ENCODE data around the gene RFTN1.

The RFTN1 gene

DNA sequence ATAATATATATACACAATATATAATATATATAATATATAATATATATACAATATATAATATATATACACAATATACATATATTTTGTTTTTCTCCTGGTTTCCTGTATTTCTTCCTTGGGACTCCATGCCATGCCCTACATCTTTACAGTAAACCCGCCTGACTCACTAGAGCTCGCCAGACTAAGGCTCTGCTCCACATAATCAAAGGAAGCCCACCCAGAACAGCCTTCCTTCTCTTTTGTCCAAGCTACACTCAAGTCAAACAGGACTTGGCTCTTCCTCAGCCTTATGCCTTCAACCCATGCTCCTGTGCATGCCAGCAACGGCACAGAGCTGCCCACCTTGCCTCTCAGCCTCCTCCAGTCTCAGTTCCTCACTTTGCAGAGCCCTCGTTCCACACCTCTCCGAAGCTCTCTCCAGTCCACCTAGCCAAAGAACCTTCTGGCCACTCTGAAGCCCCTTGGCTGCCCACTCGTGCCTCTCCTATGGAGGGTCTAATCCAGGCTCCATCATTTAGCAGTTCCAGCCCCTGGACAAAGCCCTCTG lies 109.1 kb downstream of the RFTN1 start:
- no peak for DNase-seq (ENCODE audit: low spot score)

DNA sequence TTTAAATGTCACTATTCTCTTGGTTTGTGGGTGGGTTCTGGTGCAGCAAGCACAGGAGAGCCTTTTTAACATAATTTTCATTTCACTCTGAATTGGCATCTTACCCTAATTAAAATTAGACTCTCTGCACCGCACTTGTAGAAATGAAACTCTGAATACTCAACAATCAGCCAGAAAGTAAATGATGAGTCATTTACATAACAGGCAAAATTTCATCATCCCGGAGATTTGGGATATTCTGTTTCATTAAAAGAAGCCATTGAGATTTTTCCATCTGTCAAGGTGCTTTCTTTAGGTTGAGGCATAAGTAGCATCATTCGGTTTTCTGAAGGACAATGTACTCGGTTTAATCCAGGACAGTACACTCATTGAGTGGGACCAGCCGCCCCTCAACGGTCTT lies 111.0 kb downstream of the RFTN1 start:
- no peak for DNase-seq (ENCODE audit: low spot score)

DNA sequence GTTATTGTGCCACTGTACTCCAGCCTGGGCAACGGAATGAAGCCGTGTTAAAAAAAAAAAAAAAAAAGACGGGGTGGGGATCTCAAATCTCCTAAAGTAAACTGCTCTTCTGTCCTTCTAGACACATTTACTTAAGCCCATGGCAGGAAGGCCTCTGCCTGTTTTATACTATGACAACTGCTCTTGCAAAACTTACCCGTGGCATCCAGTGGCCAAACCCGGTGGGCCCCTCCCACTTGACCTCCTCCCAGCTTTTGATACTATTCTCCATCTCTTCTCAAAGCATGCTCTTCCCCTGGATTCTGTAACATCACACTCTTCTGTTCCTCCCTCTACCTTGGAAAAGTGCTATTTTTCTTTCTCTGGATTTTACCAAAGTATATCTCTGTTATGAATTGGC lies 112.2 kb downstream of the RFTN1 start:
- DNase-seq (ENCODE audit: low spot score): no peak

DNA sequence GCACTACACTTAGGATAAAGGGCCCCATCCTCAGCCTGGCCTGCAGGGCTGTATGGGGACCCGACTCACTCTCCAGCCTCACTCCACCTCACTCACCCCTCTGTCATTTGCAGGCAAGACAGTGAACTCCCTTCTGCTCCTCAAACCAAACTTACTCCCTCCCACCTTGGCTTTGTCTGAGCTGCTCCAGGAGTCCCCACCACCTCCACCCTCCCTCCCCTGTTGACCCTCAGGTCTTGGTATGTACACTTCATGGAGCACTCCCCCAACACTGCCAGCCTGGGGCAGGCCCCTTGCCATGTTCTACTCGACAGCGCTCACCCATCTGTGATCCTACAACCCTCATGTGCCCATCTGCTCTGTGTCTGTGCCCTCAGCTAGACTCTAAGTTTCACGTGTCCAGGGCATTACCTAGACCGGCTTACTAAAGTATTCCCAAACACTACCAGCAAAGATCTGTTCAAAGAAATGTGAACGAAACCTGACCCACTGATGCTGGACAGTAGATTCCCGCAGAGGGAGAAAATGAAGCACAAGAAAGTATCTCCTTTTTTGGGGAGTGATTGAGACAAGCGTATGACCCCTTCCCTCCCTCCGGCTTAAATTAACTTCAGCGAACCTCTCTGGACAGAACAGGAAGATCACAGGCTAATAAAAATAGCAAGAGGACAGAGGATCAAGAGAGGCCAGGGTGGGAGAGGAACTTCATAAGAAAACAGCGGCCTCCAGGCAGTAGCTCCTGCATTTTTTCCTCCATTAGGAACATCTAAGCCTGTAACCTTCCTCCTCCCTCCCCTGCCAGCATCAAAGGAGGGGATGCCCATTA lies 113.2 kb downstream of the RFTN1 start:
- no peak for DNase-seq (ENCODE audit: low spot score)

DNA sequence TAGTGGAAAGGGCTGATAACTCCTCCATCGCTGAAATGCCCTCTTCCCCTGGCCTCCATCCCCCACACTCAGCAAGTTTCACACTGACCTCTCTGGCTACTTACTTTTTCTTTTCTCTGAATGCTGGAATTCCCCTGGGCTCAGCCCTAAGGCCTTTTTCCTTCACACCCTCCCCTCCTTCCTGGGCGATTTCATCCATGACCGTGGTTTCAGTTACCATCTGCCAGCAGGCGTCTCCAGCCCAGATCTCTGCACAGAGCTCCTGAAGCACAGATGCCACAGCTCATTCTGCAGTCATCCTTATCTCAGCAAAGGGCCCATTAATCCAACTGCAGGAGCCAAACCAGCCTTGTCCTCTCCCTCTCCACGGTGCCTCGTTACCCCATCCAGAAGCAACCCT lies 114.0 kb downstream of the RFTN1 start:
- peak; percentile 52 for DNase-seq (ENCODE audit: low spot score)

DNA sequence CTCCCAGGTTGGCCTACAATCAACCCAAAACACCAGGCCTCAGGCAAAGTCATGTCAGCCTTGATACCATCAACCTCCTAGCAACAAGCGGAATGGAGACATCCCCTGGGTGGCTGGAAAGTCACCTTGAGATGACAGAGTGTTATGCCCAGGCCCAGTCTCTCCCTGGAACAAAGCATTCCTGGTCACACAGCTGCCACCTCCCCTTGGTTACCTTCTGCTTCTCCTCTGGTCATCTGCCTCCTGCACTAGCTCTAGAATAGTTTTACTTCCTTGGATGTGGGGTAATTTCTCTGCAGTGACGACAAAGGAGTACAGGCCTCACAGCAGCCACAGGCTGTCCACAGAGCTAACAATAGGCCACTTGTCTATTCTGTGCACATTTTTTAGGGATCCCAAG lies 114.9 kb downstream of the RFTN1 start:
- DNase-seq (ENCODE audit: low spot score): no peak

DNA sequence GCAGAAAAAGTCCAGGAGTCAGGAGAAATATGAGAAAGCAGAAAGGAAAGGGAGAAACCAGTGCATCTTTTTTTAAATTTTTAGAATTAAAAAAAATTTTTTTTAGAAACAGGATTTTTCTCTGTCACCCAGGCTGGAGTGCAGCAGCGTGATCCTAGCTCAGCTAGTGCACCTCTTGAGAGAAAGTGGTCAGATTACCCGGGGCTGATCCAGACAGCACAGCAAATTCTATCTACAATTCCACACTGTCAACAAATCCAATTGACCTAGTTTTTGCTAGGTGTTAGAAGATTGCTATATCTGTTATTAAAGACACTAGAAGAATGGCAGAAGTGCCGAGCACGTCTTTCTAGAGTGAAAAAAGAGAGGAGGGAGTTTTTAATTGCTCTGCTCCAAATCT lies 117.3 kb downstream of the RFTN1 start:
- DNase-seq (ENCODE audit: low spot score): no peak

DNA sequence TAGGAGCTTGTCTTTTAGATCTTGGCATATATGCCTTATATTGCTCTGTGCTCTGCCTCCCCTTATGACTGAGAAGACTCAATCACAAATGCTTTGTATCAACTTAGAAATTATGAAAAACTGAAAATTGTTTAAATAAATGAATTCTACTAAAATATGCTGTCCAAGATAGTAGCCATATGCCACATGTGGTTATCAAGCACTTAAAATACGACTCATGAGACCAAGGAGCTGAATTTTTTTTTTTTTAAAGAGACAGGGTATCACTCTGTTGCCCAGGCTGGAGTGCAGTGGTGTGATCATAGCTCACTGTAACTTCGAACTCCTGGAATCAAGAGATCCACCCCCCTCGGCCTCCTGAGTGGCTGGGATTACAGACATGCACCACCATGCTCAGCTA lies 118.3 kb downstream of the RFTN1 start:
- no peak for DNase-seq (ENCODE audit: low spot score)

DNA sequence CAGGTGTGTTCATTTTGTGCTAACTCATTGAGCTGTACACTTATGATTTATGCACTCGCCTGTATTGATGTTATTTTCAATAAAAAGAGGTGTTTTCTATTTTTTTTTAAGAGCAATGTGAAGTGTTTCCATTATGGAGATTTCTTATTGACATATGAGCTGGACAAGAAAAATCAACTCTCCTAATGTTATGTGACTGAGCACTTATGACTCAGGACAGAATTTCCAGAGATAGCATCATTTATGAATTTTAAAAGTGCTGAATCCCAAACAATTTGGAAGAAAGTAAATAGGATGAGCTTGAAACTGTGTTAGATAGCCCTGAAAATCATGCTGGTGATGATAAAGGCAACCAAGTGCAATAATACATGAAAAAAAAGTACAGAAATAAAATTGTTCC lies 118.9 kb downstream of the RFTN1 start:
- DNase-seq (ENCODE audit: low spot score): no peak

DNA sequence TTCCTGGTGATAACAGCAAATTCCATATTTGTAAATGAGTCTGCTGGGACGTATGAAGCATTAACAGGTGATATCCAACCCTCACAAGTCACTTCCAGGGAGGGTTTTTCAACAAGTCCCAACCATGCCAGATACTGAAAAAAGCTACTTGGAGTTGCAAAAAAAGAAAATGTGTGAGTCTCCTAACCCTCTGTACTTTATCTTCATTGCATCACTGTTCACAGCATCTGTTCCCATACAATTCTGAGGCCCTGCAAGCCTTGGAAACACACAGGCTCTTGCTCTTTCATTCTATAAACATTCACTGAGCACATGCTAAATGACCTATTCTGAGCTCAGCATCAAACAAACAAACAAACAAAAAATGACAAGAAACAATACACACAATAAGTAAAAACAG lies 120.8 kb downstream of the RFTN1 start:
- DNase-seq (ENCODE audit: low spot score): no peak

DNA sequence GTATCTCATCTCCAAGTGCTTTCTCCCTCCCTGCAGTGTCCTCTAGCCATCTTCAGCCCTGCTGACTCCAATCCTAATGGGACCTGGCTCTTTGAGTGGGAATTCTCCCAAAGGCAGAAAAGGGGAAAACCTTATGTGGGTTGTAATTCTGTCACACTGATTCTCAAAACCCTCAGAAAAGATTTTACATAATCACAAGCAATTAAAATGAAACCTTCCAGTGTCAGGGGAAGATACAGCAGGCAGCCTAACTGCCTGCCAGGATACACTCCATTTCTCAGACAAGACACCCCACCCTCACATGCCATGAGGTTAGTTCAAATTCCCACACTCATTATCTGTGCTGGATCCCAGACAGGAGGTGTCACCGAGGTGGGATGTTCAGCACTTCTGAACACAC lies 121.4 kb downstream of the RFTN1 start:
- no peak for DNase-seq (ENCODE audit: low spot score)

DNA sequence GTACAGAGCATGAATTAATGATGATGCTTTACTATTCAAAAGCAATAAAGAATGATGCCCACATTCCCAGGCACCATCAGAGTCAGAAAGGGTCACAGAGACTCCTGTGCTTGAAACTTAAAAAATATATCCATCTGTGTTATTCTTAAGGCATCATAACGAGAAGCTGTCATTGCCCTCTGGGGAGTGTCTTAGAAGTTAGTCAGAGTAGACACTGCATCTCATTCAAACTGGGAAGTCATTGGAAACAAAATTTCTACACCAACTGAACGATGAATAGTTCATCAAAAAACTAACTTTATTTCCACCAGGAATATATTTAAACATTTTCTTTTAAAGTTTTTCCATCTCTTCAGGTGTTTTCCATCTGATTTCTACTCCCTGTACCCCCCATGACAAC lies 122.9 kb downstream of the RFTN1 start:
- DNase-seq (ENCODE audit: low spot score): no peak

DNA sequence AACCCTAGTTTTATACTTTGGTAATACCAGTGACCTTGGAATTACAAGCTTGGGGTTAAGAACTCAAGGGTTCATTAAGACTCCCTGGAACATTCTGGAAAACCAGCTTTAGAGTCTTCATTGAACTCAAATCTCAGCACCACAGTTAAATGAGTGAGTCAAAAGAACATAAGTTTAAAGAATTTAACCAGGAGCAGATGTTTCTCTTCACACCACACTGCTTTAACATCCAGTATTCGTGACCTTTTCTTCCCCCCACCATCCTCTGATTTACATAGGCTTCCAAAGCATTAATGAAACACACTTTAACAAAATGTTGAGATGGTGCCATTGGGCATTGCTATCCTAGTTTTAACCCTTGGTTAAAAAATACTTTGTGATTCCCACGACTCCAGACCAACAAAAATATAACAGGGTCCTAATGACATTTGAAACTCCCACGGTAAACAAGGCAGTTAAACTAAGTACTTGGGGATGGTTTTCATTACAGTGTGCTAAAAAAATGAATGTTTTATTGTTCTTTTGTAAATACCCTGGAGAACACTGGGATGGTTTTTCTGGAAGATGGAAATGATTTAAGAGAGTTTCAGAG lies 124.6 kb downstream of the RFTN1 start:
- DNase-seq (ENCODE audit: low spot score): no peak

DNA sequence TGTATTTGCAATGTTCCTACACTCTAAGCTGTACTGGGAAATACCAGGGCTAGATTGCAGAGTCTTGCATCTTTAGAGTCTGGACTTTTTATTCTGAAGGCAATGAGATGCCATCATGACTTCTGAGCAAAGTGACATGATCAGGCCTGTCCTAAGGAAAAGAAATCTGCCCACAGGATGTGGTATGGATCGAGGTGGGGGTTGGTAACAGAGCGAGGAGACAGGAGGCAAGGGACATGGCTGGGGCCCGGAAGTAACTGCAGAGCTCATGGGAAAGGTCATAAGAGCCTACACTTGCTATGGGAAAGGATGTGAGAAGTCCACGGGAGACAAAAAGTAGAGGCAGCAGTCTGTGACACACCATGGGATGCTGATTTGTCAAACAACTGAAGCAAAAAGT lies 126.9 kb downstream of the RFTN1 start:
- no peak for DNase-seq (ENCODE audit: low spot score)

DNA sequence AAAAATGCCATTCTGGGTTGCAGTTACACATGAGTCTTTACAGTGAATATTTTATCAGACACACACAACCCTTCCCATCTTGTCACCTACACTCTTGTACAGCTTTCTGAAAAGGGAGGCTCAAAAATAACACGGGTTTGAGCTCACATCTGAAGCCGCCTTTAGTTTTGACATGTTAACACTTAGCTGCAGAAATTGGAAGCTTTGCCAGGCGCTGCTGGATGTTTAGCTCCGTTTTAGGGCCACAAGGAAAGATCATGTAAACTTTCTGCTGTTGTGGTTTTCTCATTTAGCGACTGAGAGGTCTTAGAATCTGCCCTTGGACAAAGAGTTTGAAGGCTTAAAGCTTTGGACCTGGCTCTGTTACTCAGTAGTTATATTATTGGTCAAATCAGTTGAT lies 128.3 kb downstream of the RFTN1 start:
- no peak for DNase-seq (ENCODE audit: low spot score)

DNA sequence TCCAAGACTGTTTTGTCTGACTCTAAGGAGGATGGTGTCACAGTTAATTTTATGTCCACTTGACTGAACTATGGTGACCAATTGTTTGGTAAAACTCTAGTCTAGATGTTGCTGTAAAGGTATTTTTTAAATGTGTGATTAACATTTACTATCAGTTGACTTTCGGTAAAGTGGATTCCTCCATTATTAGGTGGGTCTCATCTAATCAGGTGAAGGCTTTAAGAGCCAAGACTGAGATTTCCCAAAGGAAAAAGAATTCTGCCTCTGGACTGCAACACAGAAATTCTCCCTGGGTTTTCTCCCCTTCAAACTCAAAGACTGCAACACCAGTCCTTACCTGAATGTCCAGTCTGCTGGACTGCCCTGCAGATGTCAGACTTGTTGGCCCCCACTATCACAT lies 129.6 kb downstream of the RFTN1 start:
- no peak for DNase-seq (ENCODE audit: low spot score)

DNA sequence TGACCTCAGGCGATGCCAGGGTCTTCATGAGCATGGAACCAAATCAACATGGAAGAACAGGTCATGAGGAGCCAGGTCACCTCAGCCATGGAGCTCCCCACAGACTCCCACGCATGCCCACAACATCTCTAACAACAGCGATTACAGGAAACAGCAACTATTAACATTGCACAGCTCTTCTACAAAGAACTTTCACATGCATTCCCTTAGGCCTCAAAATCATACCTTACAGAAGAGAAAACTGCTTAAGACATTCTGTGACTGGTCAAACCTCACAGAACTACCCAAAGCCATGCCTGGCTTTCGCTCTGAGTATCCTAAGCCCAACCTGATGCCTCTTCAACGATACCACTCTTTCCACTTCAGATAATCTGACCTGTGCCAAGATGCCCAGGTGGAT lies 130.7 kb downstream of the RFTN1 start:
- DNase-seq (ENCODE audit: low spot score): no peak

DNA sequence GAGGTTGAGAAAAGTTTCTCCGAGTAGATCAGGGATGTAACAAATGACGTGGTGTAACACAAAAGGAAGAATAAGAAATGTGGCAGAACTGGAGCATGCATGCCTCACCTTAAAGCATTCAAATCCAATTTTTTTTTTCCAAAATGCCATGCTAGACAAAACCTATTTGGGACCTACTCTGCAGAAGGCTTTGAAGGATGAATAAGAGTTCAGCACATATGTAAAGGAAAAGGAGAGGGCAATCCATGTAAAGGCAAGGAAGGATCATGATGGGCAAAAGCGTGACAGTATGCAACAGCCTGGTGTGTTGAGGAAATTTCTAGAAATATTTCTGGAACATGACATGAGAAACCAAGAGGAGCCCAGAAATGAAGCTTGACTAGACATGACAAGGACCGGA lies 132.1 kb downstream of the RFTN1 start:
- DNase-seq (ENCODE audit: low spot score): no peak

DNA sequence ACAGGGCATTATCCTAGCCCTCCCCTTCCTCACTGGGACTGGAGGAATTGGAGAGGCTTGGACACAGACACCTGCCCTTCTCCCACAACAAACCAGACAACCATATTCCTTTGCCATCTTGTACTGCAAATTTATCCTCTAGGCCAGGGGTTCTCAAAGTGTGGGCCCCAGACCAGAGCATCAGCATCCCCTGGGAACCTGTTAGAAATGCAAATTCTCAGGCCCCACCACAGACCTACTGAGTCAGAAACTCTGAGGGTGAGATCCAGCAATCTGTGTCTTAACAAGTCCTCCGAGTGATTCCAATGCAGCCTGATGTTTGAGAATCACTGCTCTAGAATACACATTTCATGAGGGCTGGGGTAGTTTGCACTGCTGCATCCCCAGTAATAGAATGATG lies 133.1 kb downstream of the RFTN1 start:
- no peak for DNase-seq (ENCODE audit: low spot score)

DNA sequence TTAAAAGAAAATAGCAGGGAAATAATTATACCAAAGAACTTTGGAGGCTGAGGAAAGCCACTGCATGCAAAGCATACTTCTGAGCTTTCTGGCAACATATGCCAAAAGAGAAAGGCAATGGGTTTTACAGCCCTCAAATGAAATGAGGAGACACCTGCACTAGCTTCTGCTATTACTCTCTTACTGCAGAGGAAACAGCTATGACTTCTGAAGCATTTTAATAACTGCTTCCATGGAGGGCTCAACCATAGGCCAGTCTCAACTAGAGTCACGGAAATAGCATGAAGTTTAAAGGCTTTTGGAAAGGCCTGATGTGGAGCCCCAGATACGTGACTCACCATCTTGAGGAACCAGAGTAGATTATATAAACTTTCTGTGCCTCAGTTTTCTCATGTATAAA lies 133.7 kb downstream of the RFTN1 start:
- DNase-seq (ENCODE audit: low spot score): no peak

DNA sequence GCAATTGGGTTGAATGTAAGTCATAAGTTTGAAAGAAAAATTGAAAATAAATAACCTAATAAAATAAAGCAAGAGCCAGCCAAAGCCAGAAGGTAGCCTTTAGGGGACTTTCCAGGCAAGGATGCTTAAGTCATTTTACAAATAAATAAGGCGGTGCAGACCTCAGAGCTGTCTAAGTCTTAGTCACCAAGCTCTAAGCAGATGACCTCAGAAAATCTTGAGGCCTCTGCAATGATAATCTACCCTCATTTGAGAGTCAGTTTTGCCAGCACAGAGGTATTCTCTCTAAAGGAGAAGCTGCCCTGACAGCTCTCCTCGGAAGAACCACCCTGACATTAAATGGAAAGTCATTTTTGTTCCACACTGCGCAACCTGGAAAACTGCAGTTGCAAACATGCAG lies 134.6 kb downstream of the RFTN1 start:
- DNase-seq (ENCODE audit: low spot score): no peak

DNA sequence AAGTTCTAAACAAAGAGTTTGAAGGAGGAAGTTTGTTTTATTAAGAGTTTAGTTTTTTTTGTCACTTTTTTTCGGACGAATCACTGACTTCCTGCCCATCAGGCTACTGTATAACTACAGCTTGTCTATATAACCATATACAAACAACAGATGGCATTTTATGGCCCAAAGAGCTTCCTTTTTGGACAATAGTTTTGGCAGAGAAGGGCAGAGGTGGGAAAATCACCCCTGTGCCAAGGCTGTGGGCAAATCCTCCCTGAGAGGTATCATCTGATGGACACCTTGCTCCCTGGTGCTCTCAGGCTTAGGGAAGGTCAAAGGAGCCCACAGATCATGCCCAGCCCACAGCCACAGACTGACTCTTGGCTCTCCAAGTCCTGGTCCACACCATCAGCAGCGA lies 135.1 kb downstream of the RFTN1 start:
- no peak for DNase-seq (ENCODE audit: low spot score)

DNA sequence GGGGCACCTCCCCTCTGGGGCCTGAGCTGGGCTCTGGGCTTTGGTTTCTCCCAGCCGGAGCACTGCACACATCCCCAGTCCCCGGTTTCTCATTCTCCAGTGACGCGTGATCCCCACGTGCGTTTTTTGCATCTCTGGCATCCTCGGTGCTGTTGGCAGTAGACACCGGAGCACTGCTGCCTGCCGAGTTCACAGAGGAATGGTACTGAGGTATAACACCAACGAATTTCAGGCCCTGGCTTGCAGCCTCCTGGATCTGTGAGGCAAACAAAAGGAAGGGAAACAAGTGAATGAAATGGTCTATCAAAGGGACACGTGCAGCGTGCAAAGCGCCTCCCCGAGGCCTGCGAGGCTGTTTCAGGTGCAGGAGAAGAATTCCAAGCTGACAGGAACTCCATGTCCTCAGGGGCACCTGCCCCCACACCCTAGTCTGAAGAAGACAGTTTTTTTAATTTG lies 135.6 kb downstream of the RFTN1 start:
- no peak for DNase-seq (ENCODE audit: low spot score)

DNA sequence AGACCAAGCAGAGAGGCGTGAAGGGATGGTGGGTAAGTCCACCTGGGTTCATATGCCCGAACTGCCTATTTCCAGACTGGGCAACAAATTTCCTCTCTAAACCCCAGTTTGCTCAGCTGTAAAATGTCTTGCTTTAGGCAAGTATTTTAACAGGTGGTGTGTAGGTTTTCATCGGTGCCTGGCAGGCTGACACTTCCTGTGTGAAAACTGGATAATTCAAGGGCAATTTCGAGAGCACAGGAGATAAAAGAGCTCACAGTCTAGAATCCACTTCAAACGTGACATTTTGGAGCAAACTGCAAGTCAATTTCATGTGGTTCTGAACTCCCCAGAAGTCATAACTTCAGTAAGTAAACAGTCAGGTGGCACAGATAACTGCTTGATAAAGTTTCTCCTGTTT lies 136.3 kb downstream of the RFTN1 start:
- no peak for DNase-seq (ENCODE audit: low spot score)

Data from D341Med (cell line).